HG03469 (cell line): ENCODE measurements around the gene SMG6.

Source experiments
- ATAC-seq: cut with Tn5 transposase; IDR thresholded peaks from one replicate; pipeline ENCODE4 v1.9.1; 2021; ENCODE audit warnings: mild to moderate bottlenecking, moderate library complexity, moderate number of reproducible peaks; ENCODE audit not compliant: unreplicated experiment

The SMG6 gene

GRCh38 chr17:2034806-2035540 is 268.6 kb downstream of the SMG6 start:
- no peak for ATAC-seq

- ATAC-seq, result no peak
These were observed 269.4 kb downstream of the SMG6 start for GRCh38 chr17:2034157-2034556.

- ATAC-seq, result no peak
These were observed 270.4 kb downstream of the SMG6 start for GRCh38 chr17:2033153-2033552.

GRCh38 chr17:2030779-2031163 is 272.8 kb downstream of the SMG6 start:
- ATAC-seq, result no peak

- no peak for ATAC-seq
These were observed 273.4 kb downstream of the SMG6 start, which contains the start of gene DPH1 for GRCh38 chr17:2029911-2030778. DPH1 (plus strand) TSS chr17:2030153; CDS start chr17:2030170, 17 bp downstream.

- no peak for ATAC-seq
These were observed 274.8 kb downstream of the SMG6 start for GRCh38 chr17:2028737-2029136.

- no peak for ATAC-seq
These were observed 275.4 kb downstream of the SMG6 start for GRCh38 chr17:2028234-2028614.

- ATAC-seq, result no peak
These were observed 275.9 kb downstream of the SMG6 start for GRCh38 chr17:2027528-2028233.

- no peak for ATAC-seq
These were observed 277.8 kb downstream of the SMG6 start for GRCh38 chr17:2025622-2026309.

GRCh38 chr17:2025220-2025621 is 278.4 kb downstream of the SMG6 start, which contains the start of gene RTN4RL1:
RTN4RL1 (minus strand) TSS chr17:2025334; CDS start chr17:2024865, 469 bp downstream.
- ATAC-seq, result no peak

- ATAC-seq, result no peak
These were observed 278.9 kb downstream of the SMG6 start for GRCh38 chr17:2024572-2025219.

GRCh38 chr17:2023692-2024571 is 279.7 kb downstream of the SMG6 start:
- ATAC-seq, result no peak

GRCh38 chr17:2023256-2023655 is 280.3 kb downstream of the SMG6 start:
- ATAC-seq, result no peak

- ATAC-seq, result no peak
These were observed 280.8 kb downstream of the SMG6 start for GRCh38 chr17:2022647-2023240.

- no peak for ATAC-seq
These were observed 282.9 kb downstream of the SMG6 start for GRCh38 chr17:2020721-2021120.

- ATAC-seq, result no peak
These were observed 283.9 kb downstream of the SMG6 start for GRCh38 chr17:2019723-2020122.

- no peak for ATAC-seq
These were observed 284.7 kb downstream of the SMG6 start for GRCh38 chr17:2018716-2019510.
